ENCODE measurements around the gene FBXO15.

Gene FBXO15

DNA sequence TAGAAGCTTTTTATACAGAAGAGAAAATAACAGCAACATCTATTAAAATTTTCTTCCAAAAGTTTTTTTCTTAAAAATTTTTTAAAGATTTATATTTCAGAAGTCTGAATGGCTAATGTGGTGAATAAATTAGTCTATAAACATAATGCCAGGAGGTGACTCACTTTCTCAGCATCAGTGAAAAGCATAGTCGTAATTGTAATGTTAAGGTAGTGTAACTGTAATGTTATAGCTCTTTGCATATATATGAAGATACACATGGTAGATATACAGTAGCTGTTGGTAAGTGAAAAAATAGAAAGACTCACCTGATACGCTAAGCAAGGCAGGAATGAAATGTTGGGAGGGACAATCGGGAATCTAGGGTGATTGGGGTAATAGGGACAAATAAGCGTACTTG, 6.2 kb upstream of the FBXO15 start:
- FAIRE-seq (no peak), DNase-seq (ENCODE audit: insufficient read length, low spot score) (no peak)
- TF ChIP-seq, protein P1, sequence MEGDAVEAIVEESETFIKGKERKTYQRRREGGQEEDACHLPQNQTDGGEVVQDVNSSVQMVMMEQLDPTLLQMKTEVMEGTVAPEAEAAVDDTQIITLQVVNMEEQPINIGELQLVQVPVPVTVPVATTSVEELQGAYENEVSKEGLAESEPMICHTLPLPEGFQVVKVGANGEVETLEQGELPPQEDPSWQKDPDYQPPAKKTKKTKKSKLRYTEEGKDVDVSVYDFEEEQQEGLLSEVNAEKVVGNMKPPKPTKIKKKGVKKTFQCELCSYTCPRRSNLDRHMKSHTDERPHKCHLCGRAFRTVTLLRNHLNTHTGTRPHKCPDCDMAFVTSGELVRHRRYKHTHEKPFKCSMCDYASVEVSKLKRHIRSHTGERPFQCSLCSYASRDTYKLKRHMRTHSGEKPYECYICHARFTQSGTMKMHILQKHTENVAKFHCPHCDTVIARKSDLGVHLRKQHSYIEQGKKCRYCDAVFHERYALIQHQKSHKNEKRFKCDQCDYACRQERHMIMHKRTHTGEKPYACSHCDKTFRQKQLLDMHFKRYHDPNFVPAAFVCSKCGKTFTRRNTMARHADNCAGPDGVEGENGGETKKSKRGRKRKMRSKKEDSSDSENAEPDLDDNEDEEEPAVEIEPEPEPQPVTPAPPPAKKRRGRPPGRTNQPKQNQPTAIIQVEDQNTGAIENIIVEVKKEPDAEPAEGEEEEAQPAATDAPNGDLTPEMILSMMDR (IDR thresholded peaks at IDR 0.05; ENCODE audit: insufficient read depth, missing control alignments) = no peak

DNA sequence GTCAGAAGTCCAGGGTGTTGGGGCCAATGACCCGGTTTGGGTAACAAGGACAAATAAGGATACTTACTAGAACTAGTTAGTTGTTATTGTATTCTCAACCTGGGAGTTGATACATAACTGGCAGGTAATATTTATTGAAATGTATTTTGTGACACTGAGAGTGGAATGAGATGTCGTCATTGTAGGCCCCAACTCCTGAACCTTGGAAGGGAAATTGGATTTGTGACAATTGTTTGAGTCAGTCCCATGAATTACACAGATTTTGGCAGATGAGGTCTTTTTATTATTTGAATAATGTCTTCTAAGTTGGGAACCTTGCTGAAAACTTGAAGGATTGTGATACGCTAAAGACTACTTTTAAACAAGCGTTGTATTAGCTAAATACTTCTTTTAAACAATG, 5.7 kb upstream of the FBXO15 start:
- FAIRE-seq (peak; percentile 96), DNase-seq (ENCODE audit: insufficient read length, low spot score) (no peak)
- TF ChIP-seq, protein P1 (IDR thresholded peaks at IDR 0.05; ENCODE audit: insufficient read depth, missing control alignments) = no peak

DNA sequence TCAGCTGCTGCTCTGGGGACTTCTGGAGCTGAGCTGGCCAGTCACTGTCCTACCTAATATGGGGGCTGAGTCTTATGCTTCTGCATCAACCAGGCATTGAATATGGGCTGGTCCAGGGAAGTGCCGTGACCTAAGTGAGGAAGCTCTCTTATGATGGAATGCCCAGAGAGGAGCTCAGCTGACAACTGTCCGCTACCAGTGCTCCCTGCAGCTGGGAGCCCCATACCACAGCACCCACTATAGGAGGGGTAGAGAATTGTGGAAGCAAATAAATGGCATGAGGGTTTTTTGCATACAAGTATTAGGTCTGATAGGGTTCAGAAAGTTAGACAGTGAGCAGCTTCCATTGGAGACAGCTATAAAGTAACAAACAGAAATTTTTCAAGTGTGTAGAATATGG, 5.2 kb upstream of the FBXO15 start:
- FAIRE-seq (no peak), DNase-seq (ENCODE audit: insufficient read length, low spot score) (no peak)
- TF ChIP-seq, protein P1 (IDR thresholded peaks at IDR 0.05; ENCODE audit: insufficient read depth, missing control alignments) = no peak

DNA sequence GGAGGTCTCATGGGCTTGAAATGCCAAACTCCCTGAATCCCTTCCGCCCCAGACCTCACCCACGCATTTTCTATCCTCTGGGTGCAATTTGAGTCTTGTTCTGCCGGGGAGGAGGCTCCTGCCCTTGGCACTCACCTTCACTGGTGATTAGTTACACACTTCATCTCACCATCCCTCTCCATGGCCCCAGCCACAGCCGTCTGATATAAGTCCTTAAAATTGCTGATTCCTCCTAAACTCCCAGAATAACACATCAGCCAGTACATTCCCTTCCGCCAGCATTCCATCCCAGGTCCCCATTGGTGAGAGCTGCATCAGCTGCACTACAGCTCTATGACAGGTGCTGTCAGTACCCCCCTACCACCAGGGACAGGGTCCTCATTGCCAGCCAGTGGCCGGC, 4.6 kb upstream of the FBXO15 start:
- FAIRE-seq (peak; percentile 48), DNase-seq (ENCODE audit: insufficient read length, low spot score) (no peak)
- TF ChIP-seq, protein P1 (IDR thresholded peaks at IDR 0.05; ENCODE audit: insufficient read depth, missing control alignments) = no peak

DNA sequence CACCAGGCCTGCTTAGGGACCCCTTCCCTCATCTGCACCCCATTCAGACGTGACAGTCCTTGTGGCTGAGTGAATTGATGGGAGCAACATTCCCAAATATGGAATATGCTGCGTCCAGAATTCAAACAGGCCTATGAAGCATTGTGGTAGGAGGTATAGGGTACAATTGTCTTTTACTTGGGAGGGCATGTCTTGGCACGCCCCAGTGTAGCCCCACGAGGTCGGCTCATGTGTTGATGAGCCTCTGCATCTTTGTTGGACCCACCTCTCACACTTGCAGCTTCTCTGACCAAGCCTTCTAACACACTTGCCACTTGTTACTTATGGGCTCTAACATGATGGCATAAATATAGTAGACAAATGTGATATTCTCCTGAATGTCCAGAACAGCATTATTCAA, 2.2 kb upstream of the FBXO15 start:
- TF ChIP-seq, protein P1 (IDR thresholded peaks at IDR 0.05; ENCODE audit: insufficient read depth, missing control alignments) = no peak
- FAIRE-seq = no peak
- DNase-seq (ENCODE audit: insufficient read length, low spot score) = no peak

DNA sequence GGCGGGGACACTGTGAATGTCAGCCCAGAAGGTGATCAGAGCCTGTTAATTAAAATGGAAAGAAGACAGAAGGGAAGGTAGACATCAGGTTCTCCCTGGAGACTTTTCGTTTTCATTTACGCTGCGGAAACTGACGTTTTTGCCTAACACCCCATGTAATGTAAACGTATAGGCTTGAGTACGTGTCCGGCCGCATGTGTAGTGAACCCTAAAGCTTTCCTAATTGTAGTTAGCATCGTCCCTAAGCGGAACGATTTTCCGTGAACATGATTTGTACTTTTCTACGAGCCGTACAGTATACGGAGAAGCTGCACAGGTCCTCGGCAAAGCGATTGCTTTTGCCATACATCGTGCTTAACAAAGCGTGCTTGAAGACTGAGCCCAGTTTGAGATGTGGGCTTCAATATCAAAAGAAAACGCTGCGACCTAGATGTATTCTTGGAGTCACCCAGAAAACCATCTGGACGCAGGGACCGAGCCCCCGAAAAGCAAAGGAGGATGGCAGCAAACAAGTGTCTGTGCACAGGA, 973 bp upstream of the FBXO15 start:
- FAIRE-seq (no peak), DNase-seq (ENCODE audit: insufficient read length, low spot score) (no peak)
- TF ChIP-seq, protein P1 (IDR thresholded peaks at IDR 0.05; ENCODE audit: insufficient read depth, missing control alignments) = no peak

DNA sequence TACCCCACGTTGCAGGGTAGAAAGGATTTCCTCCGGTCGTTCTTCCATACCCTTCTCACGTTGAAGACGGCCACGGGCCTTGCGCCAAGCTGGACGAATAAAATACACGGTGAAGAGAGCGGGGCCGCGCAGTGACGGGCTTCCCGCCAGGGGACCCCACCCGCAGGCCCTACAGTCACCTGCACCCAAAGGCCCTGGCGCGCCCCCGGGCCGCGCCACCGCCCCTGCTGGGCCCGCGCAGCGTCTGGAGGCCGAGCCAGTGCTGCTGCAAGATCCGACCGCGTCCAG, 199 bp downstream of the FBXO15 start:
- FAIRE-seq (peak; percentile 25), DNase-seq (ENCODE audit: insufficient read length, low spot score) (no peak)
- TF ChIP-seq, protein P1 (IDR thresholded peaks at IDR 0.05; ENCODE audit: insufficient read depth, missing control alignments) = no peak

Data from D721Med (cell line).